Spinal cord (tissue), 10 donors: ENCODE data around the gene COLGALT1. TPM values are rescaled to one million over a fixed set of nuclear protein-coding genes. Genes with fewer than 3 reads are reported as not detected.
"Not testable (repeated sequence)": the region's sequence is repeated elsewhere in the genome, so short reads cannot be mapped to it uniquely, and the experiment has no call there.

Source experiments
- DNase-seq, 6 donors: peaks; one replicate each; pipeline versions ENCODE4 v3.0.0 to v3.0.0-alpha.2; 2013 to 2015; ENCODE audit warnings: low spot score in 6 of 6, low read depth in 4 of 6
- H3K27ac ChIP-seq: one replicate; pipeline ENCODE4 v1.5.1; 2013; ENCODE audit warnings: low read depth, low read length, control low read depth
- H3K27me3 ChIP-seq: one replicate; pipeline ENCODE4 v1.6.1; 2013; ENCODE audit warnings: low read length; ENCODE audit not compliant: control insufficient read depth, insufficient read depth
- H3K36me3 ChIP-seq: one replicate; pipeline ENCODE4 v1.6.1; 2013; ENCODE audit warnings: low read length; ENCODE audit not compliant: control insufficient read depth, insufficient read depth
- H3K4me1 ChIP-seq: one replicate; pipeline ENCODE4 v1.6.1; 2013; ENCODE audit warnings: low read length; ENCODE audit not compliant: control insufficient read depth, insufficient read depth
- H3K4me3 ChIP-seq: one replicate; pipeline ENCODE4 v1.5.1; 2013; ENCODE audit warnings: low read depth, low read length, control low read depth
- H3K9me3 ChIP-seq: one replicate; pipeline ENCODE4 v1.6.1; 2013; ENCODE audit warnings: low read length; ENCODE audit not compliant: control insufficient read depth, insufficient read depth
- WGBS: methylation state at CpG from one replicate; pipeline ENCODE4 v1.1.5; 2013; ENCODE audit warnings: missing lambda C conversion rate; ENCODE audit not compliant: insufficient coverage; 5-methylcytosine and 5-hydroxymethylcytosine counted together
- long read RNA-seq, 4 donors: transcript quantifications; one replicate each; lab custom pipeline, GENCODE V29; 2026
- polyA plus RNA-seq, 2 donors: library from polyadenylated mRNA; unstranded; fragments of 120-200 nt; gene quantifications; one replicate each; pipeline ENCODE4 v1.2.1, GENCODE V29; 2013; ENCODE audit not compliant: insufficient read length in 2 of 2
- total RNA-seq, 2 donors: library from RNA; depleted of rRNA in 1 of 2; stranded (reverse); fragments of 120-200 nt in 1 of 2; fragments of >200 nt in 1 of 2; gene quantifications; one replicate each; pipeline versions ENCODE4 v1.2.3 to v1.2.4, GENCODE V29; 2013 to 2014
- donor health status: healthy.

Gene COLGALT1
- total RNA-seq (10 to 100 TPM; 24.3 to 41.0 TPM), polyA plus RNA-seq (10 to 100 TPM; 38.6 to 64.5 TPM)
- long read RNA-seq, donor 1, partial matches to known transcripts = 0 of 5 reads
- long read RNA-seq, donor 1, other reads (novel, unspliced or antisense) = 0 of 5 reads
- long read RNA-seq, donor 2, partial matches to known transcripts = 0 of 5 reads
- long read RNA-seq, donor 2, other reads (novel, unspliced or antisense) = 0 of 5 reads
- long read RNA-seq, donor 3, partial matches to known transcripts = 0 of 8 reads
- long read RNA-seq, donor 3, other reads (novel, unspliced or antisense) = 0 of 8 reads
- long read RNA-seq, donor 4, transcript COLGALT1-202 (2 exons, 2,941 nt) = major isoform, 7 of 14 reads
- long read RNA-seq, donor 4, transcript COLGALT1-201 (12 exons, 3,704 nt) = major isoform, 7 of 14 reads
- long read RNA-seq, donor 4, partial matches to known transcripts = 0 of 14 reads
- long read RNA-seq, donor 4, other reads (novel, unspliced or antisense) = 0 of 14 reads

DNA sequence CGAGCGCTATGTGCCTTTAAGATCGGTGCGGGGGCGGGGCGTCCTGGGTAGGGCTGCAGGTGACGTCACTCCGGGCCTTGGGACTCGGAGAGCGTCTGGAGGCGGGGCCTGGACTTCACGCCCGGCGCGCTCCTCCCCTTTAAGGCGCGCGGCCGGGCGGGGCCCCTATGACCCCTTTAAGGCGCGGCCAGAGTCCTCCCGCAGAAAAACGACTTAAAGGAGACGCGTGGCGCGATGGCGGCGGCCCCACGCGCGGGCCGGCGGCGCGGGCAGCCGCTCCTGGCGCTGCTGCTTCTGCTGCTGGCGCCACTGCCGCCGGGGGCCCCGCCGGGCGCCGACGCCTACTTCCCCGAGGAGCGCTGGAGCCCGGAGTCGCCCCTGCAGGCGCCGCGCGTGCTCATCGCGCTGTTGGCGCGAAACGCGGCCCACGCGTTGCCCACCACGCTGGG lies at the start of gene COLGALT1:
TSS of gene COLGALT1 (plus strand) at position 170 of the 449 bp plus-strand sequence. CDS start at position 235, 65 bp downstream.
- H3K9me3 ChIP-seq = no peaks in the 10 kb centered on the region
- peak within 1 kb of the TSS; percentile 81 for H3K27ac ChIP-seq
- peak; percentile 84 to 99 (median 96) for DNase-seq
- no peaks in the 10 kb centered on the region for H3K27me3 ChIP-seq
- peaks cover 20% of the 10 kb centered on the region for H3K4me1 ChIP-seq
- H3K36me3 ChIP-seq = peaks cover 27% of the 10 kb centered on the region
- peak within 1 kb of the TSS; percentile 78 for H3K4me3 ChIP-seq
- under 1% methylated on average over 64 of the region's 64 CpGs for WGBS

DNA sequence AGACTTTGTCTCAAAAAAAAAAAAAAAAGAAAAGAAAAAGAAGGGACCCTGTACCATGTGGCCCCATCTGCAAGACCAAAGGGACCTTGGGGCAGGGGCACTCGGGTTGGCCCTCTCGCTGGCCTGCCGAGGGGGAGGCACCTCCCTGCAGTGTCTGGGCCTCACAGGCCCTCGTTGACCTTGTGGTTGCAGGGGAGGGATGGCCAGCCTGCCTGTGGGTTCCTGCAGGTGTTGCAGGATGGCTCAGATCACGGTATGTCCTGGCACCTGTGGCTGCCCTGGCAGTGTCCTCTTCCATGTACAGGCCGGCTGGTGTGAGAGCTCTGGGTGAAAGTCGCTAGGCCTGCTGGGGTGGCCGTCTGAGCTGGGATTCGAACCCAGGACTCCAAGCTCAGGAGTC lies 48.7 kb upstream of the COLGALT1 start:
- Histone ChIP-seq H3K4me3 (no peak overlapping the region), H3K27me3 (no peaks in the 10 kb centered on the region), H3K36me3 (peaks cover 32% of the 10 kb centered on the region), H3K4me1 (peaks cover 11% of the 10 kb centered on the region), H3K9me3 (no peaks in the 10 kb centered on the region), H3K27ac (no peak overlapping the region)
- DNase-seq = no peak
- 86% methylated on average over 9 of the region's 9 CpGs for WGBS

DNA sequence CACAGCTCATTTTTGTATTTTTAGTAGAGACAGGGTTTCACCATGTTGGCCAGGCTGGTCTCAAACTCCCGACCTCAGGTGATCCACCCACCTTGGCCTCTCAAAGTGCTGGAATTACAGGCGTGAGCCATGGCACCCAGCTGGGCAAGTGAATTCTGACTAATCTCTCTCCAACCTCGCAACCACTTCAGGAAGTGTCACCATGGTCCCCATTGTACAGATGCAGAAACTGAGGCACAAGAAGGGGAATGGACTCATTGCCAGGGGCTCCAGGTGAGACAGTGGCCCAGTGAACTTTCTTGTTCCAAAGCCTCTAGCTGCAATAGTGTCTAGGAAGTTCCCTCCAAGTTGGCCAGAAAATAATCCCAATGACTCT lies 46.9 kb upstream of the COLGALT1 start:
- 86% methylated on average over 3 of the region's 3 CpGs for WGBS
- Histone ChIP-seq H3K36me3 (peaks cover 32% of the 10 kb centered on the region), H3K27ac (peak overlapping the region; percentile 73), H3K4me1 (peaks cover 22% of the 10 kb centered on the region)
- not testable (repeated sequence) for DNase-seq, H3K4me3 ChIP-seq, H3K9me3 ChIP-seq, H3K27me3 ChIP-seq

DNA sequence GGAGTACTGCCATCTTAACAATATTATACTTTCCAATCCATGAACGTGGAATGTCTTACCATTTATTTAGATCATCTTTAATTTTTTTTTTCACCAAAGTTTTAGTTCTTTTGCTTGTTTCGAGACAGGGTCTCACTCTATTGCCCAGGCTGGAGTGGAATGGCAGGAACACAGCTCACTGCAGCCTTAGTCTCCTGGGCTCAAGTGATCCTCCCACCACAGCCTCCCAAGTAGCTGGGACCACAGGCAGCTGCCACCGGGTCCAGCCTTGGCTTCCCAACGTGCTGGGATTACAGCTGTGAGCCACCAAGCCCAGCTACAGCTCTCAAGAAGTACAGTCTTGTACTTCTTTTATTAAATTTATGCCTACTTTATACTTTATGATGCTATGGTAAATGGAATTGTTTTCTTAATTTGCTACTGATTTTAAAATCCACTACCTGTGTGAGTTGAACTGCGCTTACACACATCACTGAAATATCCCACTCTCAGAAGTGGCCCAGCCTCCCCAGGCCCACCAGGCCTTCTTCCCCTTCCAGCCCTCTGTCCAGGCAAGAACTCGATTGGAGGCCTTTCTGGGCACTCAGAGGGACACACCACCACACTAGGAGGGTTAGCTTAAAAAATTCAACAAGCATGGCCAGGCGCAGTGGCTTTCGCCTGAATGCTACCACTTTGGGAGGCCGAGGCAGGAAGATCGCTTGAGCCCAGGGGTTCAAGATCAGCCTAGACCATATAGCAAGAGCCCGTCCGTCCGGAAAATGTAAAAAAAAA lies 45.0 kb upstream of the COLGALT1 start:
- WGBS = 73% methylated on average over 7 of the region's 13 CpGs
- Histone ChIP-seq H3K27ac (peak overlapping the region; percentile 91), H3K4me1 (peaks cover 22% of the 10 kb centered on the region), H3K27me3 (no peaks in the 10 kb centered on the region), H3K36me3 (peaks cover 27% of the 10 kb centered on the region), H3K9me3 (no peaks in the 10 kb centered on the region), H3K4me3 (peak overlapping the region; percentile 79)
- DNase-seq = no peak

DNA sequence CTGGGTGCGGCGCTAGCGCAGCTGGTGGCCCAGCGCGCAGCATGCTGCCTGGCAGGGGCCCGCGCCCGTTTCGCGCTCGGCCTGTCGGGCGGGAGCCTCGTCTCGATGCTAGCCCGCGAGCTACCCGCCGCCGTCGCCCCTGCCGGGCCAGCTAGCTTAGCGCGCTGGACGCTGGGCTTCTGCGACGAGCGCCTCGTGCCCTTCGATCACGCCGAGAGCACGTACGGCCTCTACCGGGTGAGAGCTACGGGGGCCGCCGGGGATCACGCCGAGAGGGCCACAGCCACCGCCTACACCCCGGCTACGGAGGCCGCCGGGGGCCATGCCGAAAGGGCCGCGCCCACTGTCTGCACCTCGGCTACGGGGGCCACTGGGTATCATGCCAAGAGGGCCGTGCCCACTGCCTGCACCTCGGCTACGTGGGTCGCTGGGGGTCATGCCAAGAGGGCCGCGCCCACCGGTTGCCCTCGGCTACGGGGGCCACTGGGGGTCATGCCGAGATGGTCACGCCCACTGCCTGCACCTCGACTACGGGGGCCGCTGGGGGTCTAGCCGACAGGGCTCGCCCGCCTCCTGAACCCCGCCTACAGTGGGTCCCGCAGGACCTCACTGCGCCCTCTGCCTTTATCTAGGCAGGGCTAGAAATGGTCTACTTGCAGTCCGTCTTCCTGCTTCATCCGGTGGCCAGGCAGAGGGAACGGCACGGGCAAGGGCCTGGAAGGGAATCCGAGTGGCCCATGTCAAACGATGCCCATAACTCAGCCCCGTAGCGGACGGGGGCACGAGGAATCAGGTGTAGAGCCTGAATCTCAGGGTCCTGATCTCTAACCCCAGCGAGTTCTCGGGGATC lies 43.5 kb upstream of the COLGALT1 start:
- Histone ChIP-seq H3K9me3 (no peaks in the 10 kb centered on the region), H3K4me3 (peak overlapping the region; percentile 79), H3K4me1 (peaks cover 19% of the 10 kb centered on the region), H3K27me3 (no peaks in the 10 kb centered on the region), H3K27ac (peak overlapping the region; percentile 91), H3K36me3 (peaks cover 29% of the 10 kb centered on the region)
- peak; percentile 61 to 93 (median 71) for DNase-seq
- WGBS = under 1% methylated on average over 82 of the region's 82 CpGs

DNA sequence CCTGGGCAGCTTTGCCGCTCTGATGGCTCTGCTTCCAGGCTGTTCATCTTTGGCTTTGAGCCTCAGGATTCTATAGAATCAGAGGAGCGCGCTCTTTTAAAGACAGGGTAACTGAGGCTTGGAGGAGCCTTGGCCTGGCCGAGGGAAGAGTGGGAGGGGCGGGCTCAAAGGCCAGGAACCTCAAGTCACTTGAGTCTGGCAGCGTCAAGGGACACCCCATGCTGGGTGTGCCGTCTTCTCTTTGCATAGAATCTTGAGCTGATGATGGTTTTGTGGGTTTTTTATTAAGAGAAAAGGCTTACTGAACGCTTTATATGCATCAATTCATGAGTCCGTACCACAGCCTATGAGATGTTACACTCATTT lies 42.9 kb upstream of the COLGALT1 start:
- Histone ChIP-seq H3K4me1 (peaks cover 19% of the 10 kb centered on the region), H3K27me3 (no peaks in the 10 kb centered on the region), H3K36me3 (peaks cover 34% of the 10 kb centered on the region), H3K4me3 (peak overlapping the region; percentile 79), H3K27ac (peak overlapping the region; percentile 91), H3K9me3 (no peaks in the 10 kb centered on the region)
- DNase-seq = no peak
- WGBS = 54% methylated on average over 7 of the region's 9 CpGs

DNA sequence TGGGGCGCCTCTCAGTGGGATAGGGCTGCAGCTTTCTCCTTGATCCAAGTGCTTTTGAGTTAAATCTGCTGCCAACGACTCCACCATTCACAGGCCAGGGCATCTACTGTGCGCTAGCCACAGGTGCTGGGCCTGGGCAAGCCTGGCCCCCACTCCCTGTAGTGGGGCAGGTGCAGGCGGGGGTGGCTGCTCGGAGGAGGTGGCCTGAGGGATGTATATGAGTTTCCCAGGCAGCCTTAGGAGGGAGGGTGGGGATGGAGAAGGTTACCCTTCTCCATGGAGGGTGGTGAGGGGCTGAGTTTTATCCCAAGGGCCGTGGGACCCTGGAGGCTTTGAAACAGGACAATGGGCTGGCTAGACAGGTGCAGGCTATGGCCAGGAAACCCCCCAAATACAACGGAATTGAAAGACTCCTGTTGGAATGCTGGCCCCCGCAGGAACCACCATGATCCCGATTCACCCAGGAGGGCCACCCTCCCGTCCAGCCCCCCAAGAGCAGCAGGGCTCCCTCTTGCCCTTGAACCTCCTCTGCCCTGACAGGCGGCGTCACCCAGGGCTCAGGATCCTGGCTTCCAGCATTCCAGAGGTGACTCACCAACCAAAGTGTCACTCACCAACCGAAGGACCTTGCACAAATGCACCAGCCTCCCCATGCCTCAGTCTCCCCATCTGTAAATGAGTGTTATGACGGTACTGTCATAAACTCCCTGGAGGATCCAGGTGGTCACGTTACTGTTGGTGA lies 39.9 kb upstream of the COLGALT1 start:
- DNase-seq = no peak

DNA sequence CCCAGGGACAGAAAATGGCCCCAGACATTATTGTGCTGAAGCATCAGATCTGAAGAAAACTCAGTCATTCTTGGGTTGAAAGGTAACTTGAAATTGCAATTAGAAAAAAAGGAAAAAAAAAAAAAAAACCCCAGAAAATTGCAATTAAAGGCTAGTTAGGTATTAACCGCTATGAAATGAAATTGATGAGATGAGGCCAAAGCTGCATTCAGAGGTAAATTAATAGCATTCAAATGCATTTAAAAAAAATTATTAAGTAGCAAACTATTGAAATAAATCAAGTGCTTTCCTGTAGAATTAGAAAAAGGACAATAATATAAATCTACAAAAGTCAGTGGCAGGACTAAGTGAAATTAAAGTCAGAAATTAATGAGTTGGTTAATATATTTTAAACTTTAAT lies 37.6 kb upstream of the COLGALT1 start:
- Histone ChIP-seq H3K27me3 (no peaks in the 10 kb centered on the region), H3K27ac (no peak overlapping the region), H3K4me3 (no peak overlapping the region), H3K4me1 (peaks cover 2% of the 10 kb centered on the region), H3K36me3 (peaks cover 52% of the 10 kb centered on the region), H3K9me3 (peaks cover 3% of the 10 kb centered on the region)
- no peak for DNase-seq
- no CpG with 5 or more reads among the region's 1 CpG for WGBS

More for the DNA sequence above, 39.9 kb upstream of the COLGALT1 start:
- Histone ChIP-seq H3K36me3 (peaks cover 45% of the 10 kb centered on the region), H3K4me3 (no peak overlapping the region), H3K4me1 (peaks cover 14% of the 10 kb centered on the region), H3K27me3 (no peaks in the 10 kb centered on the region), H3K9me3 (peaks cover 3% of the 10 kb centered on the region), H3K27ac (no peak overlapping the region)
- WGBS = 91% methylated on average over 14 of the region's 15 CpGs
